Hepatocyte (in vitro differentiated cells): Measurements from ENCODE around the gene CERK.

Experiments used
- EZH2 ChIP-seq: fragments of 200-600 bp; sonication (generic); IDR thresholded peaks from 2 replicates; pipeline ENCODE4 v1.6.1; 2016; ENCODE audit warnings: antibody characterized with exemption, mild to moderate bottlenecking, borderline replicate concordance
- TF ChIP-seq, protein P1 (sequence below): fragments of 200-600 bp; sonication (generic); IDR thresholded peaks from 2 replicates; pipeline ENCODE4 v1.5.1; 2016; ENCODE audit warnings: antibody characterized with exemption, mild to moderate bottlenecking; ENCODE audit not compliant: poor library complexity

DNA sequence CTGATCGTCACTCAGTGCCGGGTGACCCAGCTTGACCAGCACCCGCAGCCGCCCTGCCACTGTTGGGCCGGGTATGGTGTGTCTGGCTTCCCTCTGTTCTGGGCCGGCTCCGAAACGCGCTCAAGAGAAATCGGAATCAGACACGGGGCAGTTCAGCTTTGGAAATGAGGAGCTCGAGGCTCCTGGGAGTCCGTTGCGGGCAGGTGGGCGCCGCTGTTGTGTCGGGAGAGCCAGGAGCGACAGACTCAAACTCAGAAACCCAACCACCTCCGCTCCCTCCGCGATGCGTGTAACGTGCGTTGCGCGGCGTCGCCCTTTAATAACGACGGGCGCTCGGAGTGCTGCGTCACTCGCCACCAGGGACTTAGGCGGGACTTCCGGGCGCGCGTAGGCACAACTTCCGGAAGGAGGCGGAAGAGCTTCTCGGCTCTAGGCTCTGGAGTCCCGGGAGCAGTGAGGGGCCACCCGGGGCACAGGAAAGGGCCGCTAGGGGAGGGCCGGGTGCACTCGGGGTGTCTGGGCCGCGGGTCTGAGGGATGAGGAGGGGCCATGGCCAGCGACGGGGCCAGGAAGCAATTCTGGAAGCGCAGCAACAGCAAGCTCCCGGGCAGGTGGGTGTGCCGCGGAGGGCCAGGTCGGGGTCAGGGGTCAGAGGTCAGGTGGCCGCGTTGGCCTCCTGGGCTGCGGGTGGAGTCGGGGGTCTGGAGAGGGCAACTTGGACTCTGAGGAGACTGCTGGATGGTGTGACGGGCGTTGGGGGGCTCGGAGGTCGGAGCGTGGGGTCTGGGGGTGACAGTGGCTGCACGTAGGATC lies 24.4 kb upstream of the CERK start, which contains the start of gene TBC1D22A:
- TF ChIP-seq, protein P1, sequence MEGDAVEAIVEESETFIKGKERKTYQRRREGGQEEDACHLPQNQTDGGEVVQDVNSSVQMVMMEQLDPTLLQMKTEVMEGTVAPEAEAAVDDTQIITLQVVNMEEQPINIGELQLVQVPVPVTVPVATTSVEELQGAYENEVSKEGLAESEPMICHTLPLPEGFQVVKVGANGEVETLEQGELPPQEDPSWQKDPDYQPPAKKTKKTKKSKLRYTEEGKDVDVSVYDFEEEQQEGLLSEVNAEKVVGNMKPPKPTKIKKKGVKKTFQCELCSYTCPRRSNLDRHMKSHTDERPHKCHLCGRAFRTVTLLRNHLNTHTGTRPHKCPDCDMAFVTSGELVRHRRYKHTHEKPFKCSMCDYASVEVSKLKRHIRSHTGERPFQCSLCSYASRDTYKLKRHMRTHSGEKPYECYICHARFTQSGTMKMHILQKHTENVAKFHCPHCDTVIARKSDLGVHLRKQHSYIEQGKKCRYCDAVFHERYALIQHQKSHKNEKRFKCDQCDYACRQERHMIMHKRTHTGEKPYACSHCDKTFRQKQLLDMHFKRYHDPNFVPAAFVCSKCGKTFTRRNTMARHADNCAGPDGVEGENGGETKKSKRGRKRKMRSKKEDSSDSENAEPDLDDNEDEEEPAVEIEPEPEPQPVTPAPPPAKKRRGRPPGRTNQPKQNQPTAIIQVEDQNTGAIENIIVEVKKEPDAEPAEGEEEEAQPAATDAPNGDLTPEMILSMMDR, result no peak
- TF ChIP-seq EZH2, result no peak
